ENCODE results near the gene COL28A1.
"Not testable (repeated sequence)": the region's sequence is repeated elsewhere in the genome, so short reads cannot be mapped to it uniquely, and the experiment has no call there.

COL28A1 gene

DNA sequence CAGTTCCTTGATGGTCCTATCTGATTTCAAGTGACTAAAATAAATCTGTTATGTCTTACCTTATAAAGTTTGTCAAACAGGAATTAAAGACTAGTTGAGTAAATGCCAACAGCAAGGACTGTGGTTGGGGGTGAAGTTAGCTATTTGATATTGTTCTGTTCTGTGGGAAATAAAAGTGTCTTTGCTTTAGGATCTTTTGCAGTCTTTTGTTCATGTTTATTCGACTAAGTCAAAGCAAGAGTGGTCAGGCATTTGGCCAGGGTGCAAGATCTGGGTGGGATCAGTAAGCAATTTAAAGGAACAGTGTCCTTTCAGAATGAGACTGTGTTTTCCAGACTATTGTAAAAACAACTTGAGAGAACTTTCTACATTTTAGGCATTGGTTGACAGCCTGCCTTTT lies at the start of gene COL28A1:
Gene COL28A1, minus strand, starts transcription at position 183 of the 400 bp plus-strand sequence. CDS start 2,998 bp downstream, outside the sequence.
- no peak for DNase-seq

DNA sequence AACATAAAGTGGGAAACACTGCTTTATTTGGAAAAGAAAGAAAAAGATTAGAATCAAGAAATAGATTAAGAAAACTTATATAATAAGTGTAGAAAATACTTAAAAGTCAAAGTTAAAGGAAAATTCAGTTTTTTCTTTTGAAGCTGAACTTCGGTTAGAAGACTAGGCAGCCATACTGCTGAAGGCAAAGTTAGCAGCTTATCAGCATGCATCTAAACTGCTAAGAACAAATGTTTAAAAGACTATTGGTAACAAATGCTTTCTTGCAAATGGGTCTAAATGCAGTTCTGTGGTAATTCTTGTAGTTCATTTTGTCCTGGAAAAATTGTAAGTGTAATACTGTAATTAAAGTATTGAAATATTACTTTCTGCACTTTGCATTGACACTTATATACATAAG lies 49.0 kb upstream of the COL28A1 start:
- no peak for DNase-seq

DNA sequence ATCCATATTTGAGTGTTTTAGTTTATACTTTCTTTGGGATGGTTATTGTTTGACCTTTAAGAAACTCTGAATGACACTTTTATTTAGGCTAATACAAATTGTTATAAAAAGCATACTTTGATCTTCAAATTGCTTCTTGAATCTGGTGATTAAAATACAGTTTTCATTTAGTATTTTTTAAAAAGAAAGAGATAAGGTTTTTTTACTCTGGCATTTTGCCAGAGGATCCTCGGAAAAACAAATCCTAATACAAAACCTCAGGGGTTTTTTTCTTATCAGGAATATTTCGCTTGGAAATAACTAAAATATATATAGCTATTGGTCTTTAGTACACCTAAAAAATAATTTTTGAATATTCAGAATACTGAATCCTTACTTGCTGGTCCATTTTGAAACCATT lies 48.1 kb upstream of the COL28A1 start:
- no peak for DNase-seq

DNA sequence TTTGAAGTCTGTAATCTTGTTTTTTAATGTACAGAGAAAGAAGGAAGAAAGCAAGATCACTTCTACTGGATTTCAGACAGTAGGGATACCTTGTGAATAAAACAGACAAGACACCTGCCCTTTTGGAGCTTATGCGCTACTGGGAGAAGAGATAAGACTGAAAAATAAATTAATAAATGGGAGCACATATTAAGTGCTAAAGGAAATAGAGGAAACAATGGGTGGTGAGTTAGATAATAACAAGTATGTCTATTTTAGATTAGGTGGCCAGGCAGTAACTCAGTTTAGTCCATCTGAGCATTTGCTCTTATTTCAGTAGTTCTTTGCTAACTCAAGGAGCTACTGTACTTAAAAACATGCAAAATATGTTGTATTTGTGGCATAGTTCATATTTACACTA lies 46.9 kb upstream of the COL28A1 start:
- no peak for DNase-seq

DNA sequence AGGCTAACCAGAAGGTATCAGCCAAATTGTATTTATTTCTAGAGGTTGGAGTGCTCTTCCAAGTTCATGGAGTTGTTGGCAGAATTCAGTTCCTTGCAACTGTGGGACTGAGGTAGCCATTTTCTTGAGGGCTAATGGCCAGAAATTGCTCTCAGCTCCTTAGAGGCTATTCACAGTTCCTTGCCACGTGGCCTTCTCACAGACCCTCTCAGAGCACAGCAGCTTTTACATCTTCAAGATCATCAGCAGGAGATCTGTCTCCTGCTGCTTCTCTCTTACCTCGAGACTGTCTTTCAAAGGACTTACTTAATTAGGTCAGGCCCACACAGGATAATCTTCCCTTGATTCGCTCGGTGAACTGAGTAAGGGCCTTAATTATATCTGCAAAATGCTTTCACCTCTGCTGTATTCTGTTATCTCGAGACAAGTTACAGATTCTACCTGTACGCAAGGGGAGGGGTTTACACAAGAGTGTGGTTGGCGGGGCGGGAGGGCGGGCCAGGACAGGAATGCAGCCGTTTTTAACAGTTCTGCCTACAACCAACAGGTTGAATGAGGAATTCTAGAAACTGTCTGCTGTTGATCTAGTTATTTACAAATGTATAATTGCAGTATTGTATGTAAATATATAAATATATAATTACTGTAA lies 46.0 kb upstream of the COL28A1 start:
- DNase-seq: no peak

DNA sequence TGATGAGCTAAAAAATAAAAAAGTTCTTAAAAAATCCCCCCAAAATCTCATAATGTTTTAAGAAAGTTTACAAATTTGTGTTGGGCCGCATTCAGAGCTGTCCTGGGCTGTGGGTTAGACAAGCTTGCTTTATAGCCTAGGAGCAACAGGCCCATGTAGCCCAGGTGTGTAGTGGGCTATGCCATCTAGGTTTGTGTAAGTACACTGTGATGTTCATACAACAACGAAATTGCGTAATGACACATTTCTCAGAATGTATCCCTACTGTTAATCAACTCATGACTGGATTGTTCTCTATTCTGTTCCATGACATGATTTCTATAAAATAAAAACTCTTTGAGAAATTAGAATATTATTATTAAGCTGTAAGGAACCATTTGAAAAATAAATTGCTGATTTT lies 44.0 kb upstream of the COL28A1 start:
- DNase-seq: no peak

DNA sequence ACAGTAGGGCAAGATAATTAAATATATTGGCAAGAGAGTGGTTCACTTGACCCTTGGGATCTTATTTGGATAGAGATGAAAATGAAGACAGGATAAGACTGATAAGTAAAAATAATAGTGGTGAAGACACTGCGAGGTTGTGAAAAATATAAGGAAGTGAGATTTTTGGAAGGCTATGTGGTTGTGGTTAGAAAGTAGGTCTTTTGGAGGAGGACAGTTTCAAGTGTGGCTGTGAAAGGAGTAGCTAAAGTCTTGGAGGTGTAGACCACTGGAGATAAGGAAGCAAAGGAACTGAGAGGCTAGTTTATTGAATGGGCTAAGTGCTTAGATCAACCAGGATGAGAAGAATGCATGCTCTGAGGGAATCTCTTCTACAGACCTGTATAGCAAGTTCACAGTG lies 42.2 kb upstream of the COL28A1 start:
- peak; percentile 62 for DNase-seq

DNA sequence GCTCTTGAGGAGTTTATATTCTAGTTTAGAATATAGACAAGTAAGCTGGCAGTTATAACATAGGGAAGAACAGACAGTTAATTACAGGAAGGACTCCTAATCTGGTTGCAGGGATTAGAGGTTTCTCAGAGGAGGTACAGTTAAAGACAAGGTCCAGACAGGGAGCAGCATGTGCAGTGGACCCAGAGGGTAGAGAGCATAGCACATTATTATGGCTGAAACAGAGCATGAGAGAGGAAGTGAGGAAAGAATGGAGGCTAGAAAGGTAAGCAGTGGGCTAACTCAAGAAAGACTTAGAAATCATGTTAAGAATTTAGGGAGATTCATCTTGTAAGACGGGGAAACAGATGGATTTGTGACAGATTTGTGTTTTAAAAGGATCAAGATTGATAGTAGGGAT lies 40.7 kb upstream of the COL28A1 start:
- DNase-seq: no peak

DNA sequence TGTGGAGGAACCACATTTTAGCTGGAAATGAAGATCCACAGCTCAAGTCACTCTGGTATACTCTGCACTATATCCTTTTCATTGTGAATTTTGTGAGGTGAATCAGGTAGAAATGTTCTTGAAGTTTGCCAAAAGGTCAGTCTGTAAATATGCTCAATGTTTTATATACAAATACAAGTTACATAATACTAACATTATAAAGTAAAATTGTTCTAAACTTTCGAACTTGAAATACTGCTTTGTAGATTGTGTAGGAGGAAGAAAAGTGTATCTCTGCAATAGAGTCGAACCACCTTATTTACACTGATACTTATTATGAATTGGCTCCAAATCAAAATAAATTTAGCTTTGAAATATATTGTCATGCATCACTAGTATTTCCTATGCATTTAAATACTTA lies 38.0 kb upstream of the COL28A1 start:
- DNase-seq: no peak

DNA sequence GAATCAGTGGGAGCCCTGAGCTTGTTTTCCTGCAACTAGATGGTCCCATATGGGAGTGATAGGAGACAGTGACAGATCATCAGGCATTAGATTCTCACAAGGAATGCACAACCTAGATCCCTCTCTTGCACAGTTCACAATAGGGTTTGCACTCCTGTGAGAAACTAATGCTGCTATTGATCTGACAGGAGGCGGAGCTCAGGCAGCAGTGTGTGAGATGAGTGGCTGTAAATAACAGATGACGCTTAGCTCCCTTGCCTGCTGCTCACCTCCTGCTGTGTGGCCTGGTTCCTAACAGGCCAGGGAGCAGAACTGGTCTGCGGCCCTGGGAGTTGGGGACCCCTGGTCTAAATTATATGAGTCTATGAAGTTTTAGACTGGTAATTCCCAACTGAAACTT lies 34.9 kb upstream of the COL28A1 start:
- no peak for DNase-seq

DNA sequence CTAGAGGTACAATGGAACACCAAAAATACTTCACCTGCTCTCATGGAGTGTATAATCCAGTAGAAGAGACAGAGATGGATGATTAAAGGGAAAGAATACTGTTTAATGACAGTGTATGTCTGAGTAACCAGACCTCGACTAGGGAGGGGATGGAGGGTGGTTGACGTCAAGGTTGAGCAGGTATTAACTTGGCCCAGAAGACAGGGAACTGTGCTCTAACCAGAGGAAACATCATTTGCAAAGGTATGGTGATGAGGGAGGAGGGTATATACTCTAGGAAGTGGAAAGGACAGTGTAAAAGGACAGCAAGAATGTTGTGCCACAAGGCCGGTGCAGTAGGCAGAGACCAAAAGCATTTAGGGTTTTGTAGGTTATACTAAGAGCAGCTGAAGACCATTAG lies 33.9 kb upstream of the COL28A1 start:
- no peak for DNase-seq

DNA sequence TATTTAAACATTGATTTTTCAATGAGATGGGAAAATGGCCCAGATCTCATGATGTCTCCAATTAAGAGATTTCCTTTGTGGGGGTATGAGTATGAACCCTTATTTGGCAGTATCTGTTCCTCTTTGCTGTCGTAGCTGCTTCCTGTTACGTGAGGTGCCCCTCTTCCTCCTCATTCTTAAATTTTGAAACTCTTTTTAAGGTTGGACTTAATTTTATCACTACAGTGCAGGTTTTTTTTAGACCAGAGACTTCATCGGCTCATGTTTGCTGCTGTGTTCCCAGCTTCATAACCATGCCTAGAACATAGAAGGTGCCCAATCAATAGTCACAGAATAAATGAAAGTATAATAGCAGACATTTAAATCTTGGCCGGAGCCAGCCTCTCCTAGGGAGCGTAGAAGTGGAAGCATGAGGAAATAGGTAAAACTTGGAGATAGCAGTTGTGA lies 33.4 kb upstream of the COL28A1 start:
- DNase-seq: no peak

DNA sequence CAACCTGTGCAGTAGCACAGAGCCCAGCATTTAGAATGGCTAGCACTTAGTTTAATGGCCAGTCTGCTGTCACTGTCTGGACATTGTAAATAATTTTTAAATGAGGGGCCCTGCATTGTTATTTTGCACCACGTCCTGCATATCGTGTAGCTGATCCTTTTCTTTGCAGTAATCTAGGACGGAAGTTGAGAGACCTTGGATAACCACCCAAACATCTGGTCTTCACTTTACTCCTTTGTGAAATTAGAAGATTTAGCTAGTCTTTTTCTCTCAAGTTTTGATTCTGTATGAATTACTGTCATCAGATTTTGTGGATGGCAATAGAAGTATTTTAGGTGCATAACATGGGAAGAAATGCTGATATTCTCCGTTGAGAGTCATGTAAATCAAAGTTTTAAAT lies 32.9 kb upstream of the COL28A1 start:
- no peak for DNase-seq

DNA sequence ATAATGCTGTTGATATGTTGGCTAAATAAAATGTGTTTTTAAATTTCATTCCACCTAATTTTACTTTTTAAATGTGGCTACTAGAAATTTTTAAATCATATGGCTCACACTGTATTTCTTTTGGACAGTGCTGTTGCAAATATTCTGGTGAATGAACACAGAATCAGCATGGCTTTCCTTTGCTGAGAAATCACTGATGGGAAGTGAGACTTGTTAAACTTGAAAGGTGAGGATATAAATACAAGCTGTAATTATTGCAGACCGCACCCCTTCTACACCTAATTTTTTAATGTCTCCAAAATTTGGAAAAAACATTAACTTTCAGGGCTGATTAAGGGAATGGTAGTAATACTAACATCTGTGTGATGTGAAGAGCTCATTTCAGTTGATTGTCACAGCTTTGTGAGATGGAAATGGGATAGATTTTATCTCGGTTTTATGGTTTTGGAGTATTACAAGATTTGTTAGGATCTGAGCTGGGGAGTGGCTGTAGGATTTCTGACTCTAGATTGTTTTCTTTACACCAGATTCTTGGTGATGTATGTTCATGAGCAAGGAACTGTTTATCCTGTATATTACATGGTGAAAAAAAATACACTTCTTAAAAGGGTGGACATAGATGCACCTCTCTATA lies 32.3 kb upstream of the COL28A1 start:
- DNase-seq: no peak

DNA sequence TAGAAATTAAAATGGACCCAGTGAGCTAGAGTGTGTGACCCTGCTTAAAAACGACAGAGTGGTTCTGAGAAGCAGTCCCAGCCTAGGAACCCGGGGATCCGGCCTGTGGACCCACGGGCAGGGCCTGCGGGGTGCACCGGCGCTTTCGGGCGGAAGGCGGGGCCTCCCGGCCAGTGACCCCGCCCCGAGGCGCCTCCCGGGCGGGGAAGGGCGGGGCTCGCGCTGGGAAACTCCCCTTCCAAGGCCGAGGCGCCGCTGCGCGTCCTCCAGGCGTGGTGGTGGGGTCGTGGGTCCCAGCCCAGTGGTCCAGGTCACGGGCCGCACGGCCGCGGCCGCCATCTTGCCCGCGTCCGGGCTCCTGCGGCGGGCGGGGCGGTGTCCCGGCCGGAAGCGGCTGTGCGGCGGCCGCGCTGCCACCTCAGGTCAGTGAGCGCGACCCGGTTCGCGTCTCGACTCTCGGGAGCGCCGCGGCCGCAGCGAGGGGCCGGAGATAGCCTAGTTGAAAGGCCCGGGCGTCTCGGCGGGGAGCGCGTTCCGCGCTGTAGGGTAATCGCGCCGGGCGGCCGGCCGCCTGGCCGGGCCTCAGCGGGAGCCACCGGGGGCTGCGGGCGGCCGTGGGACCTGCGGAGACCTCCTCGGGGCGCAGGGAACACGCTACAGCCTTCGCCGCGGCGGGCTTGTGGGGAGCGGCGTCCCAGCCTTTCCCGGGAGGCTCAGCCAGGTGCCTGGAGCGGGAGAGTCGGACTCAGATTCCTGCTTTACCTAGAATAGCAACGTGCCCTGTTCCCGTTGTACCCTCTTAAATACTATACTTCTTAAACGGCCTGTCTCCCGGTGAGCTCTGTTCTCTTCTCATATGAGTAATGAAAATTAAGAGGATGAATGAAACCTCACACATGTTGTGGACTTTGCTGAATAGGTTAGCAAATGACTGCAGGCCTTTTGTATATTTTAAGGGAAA lies 31.3 kb upstream of the COL28A1 start, which contains the start of gene MIOS:
Gene MIOS, plus strand, starts transcription at position 234 of the 961 bp plus-strand sequence. CDS start 5,592 bp downstream, outside the sequence.
- DNase-seq: peak; percentile 74

DNA sequence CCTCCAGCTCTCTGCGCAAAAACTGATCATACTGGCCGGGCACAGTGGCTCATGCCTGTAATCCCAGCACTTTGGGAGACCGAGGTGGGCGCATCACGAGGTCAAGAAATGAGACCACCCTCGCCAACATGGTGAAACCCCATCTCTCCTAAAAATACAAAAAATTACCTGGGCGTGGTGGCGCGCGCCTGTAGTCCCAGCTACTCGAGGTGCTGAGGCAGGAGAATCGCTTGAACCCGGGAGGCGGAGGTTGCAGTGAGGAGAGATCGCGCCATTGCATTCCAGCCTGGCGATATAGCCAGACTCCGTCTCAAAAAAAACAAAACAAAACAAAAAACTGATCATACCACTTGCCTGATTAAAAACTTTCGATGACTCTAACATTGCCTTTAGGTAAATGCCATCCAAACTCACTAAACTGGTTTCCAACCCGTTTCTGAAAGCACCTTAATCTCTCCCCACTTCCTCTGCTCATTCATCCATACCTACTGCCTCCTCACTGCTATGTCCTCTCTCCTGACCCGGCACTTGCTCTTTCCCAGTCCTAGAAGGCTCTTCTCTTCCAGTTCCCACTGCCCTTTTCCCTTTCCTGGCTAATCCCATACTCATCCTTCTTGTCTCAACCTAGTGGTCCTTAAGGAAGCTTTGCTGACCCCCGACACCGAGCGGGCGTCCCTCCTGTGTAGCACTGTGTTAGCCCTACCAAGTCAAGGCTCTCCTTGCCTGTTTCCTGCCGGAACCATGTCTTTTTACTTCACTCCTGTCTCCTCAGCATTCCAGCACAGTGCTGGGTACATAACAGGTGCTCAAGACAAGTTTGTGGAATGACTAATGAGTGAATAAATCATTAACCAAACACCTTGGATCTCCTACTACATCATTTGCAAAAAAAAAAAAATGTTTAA lies 30.3 kb upstream of the COL28A1 start:
- no peak for DNase-seq

DNA sequence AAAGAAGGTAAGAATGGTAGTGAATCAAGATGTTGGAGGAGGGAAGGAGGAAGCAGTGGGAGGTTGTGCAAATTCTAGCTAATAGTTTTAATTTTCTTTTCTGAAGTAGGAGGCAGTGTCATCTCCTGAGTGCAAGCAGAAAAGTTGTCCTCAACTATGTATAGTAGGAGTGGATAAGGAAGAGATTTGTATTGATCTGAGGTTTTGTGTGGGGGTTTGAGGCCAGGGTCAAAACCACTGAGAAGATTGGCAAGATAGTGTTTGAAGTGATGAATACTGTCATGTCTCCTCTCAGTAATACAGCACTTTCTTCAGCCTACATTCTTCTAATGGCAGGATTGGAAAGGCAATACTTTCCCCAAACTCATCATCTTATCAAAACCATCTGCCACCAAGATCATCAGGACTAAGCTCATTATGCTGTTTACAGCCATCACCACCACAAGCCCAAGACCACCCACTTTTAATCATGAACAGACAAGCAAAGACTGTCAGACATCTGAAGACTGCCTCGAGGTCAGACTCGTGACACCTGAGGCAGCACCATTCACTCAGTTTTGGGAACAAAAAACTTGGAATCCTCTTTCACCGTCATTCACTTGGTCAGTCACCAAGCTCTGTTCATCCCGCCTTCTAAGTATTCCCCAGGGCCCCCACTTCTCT lies 29.5 kb upstream of the COL28A1 start:
- peak; percentile 48 for DNase-seq

DNA sequence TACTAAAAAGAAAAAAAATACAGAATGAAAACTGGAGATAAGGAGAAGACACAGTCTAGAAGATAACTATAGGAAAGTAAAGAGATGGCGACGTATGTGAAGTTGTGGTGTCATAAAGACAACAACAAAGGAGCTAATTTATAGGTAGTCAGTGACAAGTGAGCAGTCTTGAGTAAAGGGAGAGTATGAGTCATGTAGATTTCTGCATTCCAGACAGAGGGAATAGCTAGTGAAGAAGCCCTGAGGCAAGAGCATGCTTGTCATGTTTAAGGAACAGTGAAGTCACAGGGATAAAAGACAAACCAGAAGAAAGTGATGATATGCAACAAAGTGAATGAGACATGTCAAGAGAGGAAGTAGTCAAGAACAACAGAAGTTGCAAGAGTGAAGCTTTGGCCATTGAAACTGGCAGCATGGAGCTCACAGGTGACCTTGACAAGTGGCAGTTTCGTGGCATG lies 28.7 kb upstream of the COL28A1 start:
- DNase-seq: peak; percentile 23

DNA sequence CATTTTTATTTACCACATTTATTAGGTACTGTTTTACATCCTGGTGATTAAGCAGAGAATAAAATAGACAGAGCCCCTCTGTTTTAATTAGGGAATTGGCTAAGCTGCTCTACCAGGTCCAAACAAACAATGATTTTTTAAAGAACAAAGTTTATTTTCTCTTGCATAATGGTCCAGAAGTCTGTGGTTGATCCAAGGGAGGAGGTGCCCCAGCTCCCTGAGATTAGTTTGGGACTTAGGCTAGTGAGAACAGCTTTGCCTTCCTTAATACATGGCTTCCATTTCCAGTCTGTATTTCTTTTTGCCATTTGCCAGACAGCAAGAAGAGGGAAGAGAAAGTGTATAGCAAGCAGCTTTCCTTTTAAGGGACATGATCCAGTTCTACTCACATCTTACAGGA lies 28.1 kb upstream of the COL28A1 start:
- DNase-seq: no peak

DNA sequence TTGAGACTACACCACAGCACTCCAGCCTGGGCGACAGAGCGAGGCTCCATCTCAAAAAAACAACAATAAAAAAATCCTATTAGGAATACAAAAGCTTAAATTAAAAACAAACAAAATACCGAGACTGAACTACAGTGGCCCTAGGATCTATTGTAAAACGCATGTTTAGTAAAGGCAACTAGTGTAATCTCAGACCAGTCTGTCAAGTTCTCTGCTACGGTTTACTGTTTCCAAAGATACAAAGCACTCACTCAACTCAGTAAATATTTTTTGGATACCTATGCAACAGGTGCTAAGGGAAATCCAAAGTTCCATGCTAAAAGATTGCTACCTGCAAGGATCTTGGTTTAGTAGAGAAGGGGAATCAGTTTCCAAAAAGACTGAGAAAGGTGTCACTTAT lies 27.6 kb upstream of the COL28A1 start:
- no peak for DNase-seq

DNA sequence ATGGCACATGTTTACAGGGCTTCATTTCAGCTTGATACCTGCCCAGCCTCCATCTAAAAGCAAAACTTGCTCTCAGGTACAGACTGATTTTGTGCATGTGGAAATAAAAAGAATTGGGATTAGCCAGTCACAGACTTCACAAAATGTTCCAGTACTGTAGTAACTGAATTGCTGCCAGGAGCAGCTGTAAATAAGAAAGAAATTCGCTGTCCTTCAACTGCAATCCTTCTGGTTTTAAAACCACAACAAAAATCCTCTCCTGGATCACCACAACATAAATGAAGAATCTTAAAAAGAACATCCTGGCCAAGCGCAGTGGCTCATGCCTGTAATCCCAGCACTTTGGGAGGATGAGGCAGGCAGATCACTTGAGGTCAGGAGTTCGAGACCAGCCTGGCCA lies 27.1 kb upstream of the COL28A1 start:
- DNase-seq: no peak

DNA sequence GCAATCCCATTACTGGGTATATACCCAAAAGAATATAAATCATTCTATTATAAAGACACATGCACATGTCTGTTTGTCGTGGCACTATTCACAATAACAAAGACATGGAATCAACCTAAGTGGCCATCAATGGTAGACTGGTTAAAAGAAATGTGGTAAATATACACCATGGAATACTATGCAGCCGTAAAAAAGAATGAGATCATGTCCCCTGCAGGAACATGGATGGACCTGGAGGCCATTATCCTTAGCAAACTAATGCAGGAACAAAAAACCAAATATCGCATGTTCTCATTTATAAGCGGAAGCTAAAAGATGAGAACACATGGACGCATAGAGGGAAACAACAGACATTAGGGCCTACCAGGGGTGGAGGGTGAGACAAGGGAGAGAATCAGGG lies 25.9 kb upstream of the COL28A1 start:
- DNase-seq: not testable (repeated sequence)
